Mesenteric fat pad (tissue), 1 donor: ENCODE data around the gene SCD. TPM values are rescaled to one million over a fixed set of nuclear protein-coding genes. Genes with fewer than 3 reads are reported as not detected.
"Not testable (repeated sequence)": the region's sequence is repeated elsewhere in the genome, so short reads cannot be mapped to it uniquely, and the experiment has no call there.

Experiments used
- DNase-seq: peaks from one replicate; pipeline ENCODE4 v3.0.0-alpha.2; 2020; ENCODE audit warnings: low spot score
- long read RNA-seq: library from polyadenylated mRNA; unstranded; transcript quantifications from one replicate; pipeline ENCODE4 v2.0.0, GENCODE V29; 2020
- total RNA-seq: library from RNA; stranded (reverse); fragmentation: NEBNext Ultra II Directional; extraction: Animal tissue kit (Norgen Biotek cat#: 25700); gene quantifications from one replicate; pipeline ENCODE4 v1.2.1, GENCODE V29; 2021
- donor health status: DM: yes; HTN: yes; CAD: no.

SCD gene
- total RNA-seq: 1,693 TPM
- long read RNA-seq, full-length matches to known transcripts: 160 of 833 reads
- long read RNA-seq, partial matches to known transcripts: 652 of 833 reads
- long read RNA-seq, other reads (novel, unspliced or antisense): 21 of 833 reads

- DNase-seq: peak; percentile 91
Observed at GRCh38 chr10:100346765-100347567, at the start of gene SCD. Gene SCD (plus strand): TSS chr10:100347233. CDS start chr10:100347505, 272 bp downstream.

- no peak for DNase-seq
Observed at GRCh38 chr10:100297242-100297641, 49.8 kb upstream of the SCD start.

- not testable (repeated sequence) for DNase-seq
Observed at GRCh38 chr10:100301123-100301522, 45.9 kb upstream of the SCD start.

GRCh38 chr10:100303724-100304319 is 43.2 kb upstream of the SCD start:
- DNase-seq: no peak

GRCh38 chr10:100304414-100304813 is 42.6 kb upstream of the SCD start:
- no peak for DNase-seq

- DNase-seq: no peak
Observed at GRCh38 chr10:100306861-100307260, 40.2 kb upstream of the SCD start.

GRCh38 chr10:100307684-100308083 is 39.3 kb upstream of the SCD start:
- DNase-seq: no peak

GRCh38 chr10:100311298-100311697 is 35.7 kb upstream of the SCD start:
- no peak for DNase-seq

GRCh38 chr10:100315615-100316014 is 31.4 kb upstream of the SCD start:
- DNase-seq: no peak

- no peak for DNase-seq
Observed at GRCh38 chr10:100318207-100318606, 28.8 kb upstream of the SCD start.

- no peak for DNase-seq
Observed at GRCh38 chr10:100319707-100320402, 27.2 kb upstream of the SCD start.

- no peak for DNase-seq
Observed at GRCh38 chr10:100325158-100325557, 21.9 kb upstream of the SCD start.

- DNase-seq: no peak
Observed at GRCh38 chr10:100327007-100327717, 19.9 kb upstream of the SCD start.

GRCh38 chr10:100327718-100328009 is 19.4 kb upstream of the SCD start:
- DNase-seq: no peak

- DNase-seq: no peak
Observed at GRCh38 chr10:100328198-100328597, 18.8 kb upstream of the SCD start.

GRCh38 chr10:100330079-100330478 is 17.0 kb upstream of the SCD start, which contains the start of gene PKD2L1:
Gene PKD2L1 (minus strand): TSS chr10:100330228. CDS start chr10:100330103, 125 bp downstream.
- DNase-seq: no peak

- no peak for DNase-seq
Observed at GRCh38 chr10:100333106-100333505, 13.9 kb upstream of the SCD start.

GRCh38 chr10:100333661-100334440 is 13.2 kb upstream of the SCD start:
- DNase-seq: no peak

GRCh38 chr10:100334762-100335161 is 12.3 kb upstream of the SCD start:
- no peak for DNase-seq

GRCh38 chr10:100338434-100339036 is 8.5 kb upstream of the SCD start:
- no peak for DNase-seq
